Measurements from ENCODE around the gene CPEB4.
A peak's percentile ranks its signal among the peaks of the same experiment; 100 is the strongest.

The CPEB4 gene

DNA sequence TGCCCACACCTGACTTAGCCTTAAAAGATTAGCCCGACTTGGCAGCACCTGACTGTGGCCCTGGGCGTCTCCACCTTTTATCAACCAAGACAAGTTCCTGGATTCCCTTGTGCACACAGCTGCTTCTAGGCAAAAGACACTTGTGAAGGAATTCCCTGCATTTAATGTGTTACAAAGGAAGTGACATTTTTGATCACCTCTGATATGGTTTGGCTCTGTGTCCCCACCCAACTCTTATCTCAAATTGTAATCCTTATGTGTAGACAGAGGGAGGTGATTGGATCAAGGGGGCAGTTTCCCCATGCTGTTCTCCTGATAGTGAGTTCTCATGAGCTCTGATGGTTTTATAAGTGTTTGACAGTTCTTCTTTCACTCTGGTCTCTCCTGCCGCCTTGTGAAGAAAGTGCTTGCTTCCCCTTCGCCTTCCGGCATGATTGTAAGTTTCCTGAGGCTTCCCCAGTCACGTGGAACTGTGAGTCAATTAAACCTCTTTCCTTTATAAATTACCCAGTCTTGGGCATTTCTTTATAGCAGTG, 2.6 kb upstream of the CPEB4 start:
- no peak for DNase-seq

DNA sequence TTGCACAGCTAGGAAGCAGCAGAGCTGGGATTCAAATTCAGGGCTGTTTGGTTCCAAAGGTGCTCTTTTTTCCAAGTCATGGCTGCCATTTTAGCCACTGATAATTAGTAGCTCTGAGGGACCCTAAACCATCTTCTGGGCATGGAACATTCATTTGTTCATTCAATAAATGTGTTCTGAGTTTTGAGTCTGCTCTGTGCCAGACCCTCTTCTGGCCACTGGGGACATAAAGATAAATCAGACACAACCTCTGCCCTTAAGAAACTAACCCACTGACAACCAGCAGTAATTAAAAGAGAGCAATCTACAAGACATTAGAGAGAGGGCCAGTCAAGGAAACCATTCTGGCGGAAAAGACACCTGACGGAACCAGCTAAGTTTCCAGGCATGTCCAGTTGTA, 2.0 kb upstream of the CPEB4 start:
- no peak for DNase-seq

DNA sequence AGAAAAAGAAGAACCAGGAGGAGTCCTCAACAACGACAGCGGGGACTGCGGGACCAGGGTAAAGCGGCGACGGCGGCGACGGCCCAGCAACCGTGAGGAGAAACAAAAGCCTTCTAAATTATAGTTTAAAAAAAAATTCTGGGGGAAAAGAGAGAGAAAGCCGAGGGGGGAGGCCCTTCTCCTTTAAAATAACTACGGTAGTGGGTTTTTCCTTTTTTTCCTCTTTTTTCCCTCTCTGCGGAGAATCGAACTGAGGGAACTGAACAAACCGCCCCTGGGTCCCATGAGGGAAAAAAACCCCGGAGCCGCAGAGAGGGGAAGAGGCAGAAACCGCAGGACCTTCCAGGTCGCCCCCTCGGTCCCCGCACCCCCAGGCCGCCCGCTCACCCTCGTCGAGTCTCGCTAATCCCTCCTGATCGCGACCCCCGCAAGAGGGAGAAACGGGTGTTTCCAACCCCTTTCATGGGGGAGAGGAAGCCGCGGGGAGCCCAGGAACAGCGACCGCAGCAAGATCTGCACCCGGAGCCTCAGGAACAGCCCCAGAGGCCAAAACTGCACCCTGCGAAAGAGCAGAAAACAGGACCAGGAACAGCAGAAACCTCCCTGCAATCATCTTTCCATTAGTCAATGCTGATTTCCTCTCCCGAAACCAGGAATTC, 453 bp downstream of the CPEB4 start:
- DNase-seq = peak; percentile 31

DNA sequence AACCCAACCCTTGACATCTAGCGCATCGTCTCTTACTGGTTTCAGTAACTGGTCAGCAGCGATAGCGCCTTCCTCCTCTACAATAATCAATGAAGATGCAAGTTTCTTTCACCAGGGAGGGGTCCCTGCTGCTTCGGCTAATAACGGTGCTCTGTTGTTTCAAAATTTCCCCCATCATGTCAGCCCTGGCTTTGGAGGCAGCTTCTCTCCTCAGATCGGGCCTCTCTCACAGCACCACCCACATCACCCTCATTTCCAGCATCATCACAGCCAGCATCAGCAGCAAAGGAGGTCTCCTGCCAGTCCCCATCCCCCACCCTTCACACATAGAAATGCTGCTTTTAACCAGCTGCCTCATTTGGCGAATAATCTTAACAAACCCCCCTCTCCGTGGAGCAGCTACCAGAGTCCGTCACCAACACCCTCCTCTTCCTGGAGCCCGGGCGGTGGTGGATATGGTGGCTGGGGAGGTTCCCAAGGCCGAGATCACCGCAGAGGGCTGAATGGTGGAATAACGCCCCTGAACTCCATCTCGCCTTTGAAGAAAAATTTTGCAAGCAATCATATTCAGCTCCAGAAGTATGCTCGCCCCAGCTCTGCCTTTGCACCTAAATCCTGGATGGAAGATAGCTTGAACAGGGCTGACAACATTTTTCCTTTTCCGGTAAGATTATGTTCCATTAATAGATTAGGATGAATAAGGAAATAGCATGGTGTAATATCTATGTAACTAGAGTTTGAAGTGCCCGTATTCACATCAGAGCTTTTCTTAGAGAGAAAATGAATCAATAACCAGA, 2.2 kb downstream of the CPEB4 start:
- DNase-seq = peak; percentile 32

DNA sequence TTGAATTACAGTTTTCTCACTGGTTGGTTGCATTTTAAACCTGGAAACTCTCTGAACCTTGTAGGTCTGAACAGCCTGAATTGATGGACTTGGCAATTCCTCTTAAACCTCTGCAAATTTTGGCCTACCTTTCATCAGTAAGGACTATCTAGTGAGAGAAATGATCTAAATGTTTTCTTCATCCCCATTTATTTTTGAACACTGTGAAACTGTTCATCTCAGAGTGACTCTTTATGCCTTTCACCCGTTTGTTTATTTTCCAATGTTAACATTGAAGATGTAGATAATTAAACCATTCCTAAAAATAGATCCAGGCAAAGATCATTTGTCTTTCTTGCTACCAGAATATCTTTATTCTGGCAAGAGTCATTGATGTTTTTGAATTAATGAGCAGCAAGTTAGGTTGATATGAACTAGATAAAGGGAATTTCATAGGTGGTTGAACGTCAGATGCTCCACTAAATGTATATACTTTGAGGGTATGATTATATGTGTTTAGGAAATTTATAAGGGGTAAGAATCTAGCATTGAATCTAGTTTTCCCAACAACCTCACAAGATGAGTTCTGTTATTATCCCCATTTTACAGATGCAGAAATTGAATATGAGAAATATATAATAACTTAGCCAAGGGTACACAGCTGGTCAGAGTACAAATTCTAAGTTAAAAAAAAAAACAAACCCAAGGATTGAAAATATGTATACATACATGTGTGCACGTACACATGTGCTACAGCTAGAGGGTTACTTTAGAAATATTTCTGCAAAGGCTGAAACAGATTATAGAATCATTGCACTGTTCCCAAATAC, 3.4 kb downstream of the CPEB4 start:
- no peak for DNase-seq

DNA sequence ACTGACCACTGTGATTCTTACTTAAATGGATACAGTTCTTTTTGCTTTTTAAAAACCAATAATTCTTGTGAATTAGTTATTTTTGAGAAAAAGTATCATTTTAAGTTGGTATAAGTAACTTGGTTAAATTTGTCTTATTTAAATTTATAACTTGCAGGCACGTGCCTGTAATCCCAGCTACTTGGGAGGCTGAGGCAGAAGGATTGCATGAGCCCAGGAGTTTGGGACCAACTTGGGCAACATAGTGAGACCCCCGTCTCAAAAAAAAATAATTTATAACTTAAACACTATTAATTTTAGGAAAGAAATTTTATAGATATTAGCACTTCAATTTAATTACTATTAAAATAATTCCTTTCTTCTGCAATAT, 5.0 kb downstream of the CPEB4 start:
- no peak for DNase-seq

DNA sequence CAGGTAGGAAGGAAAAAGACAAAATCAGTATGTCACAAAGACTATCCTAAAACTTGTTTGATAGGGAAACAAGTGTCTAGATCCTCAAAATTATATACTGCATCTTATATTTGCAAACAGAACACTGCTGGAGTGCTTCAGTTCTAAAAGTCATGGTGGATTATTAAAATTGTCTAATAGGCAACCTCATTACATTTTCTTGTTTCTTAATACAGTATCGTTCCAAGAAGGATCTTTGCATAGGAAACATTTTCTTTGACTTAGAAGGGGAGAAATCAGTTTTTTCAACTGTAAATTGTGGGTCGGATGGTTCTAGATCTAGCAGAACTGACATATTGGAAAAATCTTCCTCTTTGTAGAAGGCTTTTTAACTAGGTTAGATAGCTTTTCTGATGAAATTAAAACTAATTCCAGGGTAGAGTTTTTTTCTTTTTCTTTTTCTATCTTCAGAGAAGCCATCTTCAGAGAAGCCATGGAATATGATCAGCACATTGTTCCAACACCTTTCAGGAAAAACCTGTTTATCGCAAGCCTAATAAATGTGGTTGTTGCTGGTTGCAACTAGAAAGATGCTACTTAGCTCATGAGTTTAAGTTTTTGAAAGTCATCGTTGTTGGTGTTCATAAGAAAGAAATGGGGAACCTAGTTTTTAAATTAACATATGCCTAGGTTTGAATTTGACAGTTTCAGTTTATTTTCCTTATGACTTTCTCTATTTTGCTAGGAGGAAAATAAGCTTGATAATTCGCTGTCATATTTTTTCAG, 7.4 kb downstream of the CPEB4 start:
- DNase-seq = no peak

DNA sequence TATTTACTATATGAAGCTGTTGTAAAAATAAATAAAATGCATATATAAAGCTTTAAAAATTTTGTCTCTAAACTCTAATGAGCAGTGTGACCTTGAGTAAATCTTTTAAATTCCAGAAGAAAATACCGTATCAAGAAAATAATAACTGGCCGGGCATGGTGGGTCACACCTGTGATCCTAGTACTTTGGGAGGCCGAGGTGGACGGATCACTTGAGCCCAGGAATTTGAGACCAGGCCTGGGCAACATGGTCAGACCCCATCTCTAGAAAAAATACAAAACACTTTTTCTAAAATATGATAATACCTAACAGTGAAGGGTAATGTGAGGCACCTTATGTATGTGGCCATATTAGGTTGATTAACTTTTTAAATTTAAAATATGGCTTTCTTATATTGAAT, 8.5 kb downstream of the CPEB4 start:
- DNase-seq = no peak

DNA sequence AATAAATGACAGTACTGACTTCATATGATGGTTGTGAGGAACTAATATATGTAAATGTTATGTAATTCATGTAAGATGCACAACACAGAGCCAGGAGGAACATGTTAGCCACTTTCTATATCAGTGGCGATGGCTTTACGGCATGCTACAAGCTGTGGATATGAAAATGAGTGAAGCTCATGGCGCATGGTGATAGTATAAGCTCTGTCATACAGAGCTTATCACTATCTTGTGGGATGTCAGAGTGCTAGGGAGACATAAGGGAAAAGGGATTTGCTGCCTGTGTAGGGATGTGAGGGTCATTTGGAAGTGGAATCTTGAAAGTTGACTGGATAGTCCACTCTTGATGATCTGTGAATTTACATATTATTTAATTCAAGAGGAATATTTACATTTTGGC, 13.6 kb downstream of the CPEB4 start:
- no peak for DNase-seq

DNA sequence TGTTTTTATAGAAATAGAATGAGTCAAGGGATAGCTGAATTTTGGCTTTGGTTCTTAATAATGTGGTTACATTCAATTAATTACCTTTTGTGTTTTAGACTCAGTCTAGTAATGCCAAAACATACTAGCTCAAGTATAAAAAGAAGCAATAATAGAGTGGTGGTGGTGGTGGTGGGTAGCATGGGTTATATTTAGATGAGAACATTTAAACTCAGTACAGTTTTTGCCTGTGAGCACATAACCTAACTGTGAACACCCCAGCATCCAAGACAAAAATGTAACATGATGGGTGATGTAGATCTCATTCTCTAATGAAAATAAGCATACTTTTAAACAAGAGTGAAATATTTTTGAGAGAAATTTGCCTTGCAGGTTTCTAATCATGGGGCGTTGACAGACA, 14.2 kb downstream of the CPEB4 start:
- DNase-seq = no peak

DNA sequence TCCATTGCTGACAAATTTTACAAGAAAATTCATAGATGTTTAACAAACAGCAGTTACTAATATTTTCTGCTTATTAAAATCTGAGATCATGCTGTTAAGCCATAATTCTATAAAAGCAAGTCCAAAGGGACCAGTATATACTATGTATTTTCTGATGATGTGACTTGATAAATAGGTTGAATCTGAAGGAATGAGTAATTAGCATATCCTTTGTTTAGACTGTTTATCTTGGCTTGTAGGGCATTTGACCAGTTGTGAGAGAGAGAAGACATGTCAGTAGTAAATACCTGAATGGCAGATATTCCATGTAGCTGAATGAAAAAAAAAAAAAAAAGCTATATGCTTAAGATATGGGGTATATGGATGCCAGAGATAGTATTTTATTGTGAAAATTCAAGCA, 14.6 kb downstream of the CPEB4 start:
- no peak for DNase-seq

DNA sequence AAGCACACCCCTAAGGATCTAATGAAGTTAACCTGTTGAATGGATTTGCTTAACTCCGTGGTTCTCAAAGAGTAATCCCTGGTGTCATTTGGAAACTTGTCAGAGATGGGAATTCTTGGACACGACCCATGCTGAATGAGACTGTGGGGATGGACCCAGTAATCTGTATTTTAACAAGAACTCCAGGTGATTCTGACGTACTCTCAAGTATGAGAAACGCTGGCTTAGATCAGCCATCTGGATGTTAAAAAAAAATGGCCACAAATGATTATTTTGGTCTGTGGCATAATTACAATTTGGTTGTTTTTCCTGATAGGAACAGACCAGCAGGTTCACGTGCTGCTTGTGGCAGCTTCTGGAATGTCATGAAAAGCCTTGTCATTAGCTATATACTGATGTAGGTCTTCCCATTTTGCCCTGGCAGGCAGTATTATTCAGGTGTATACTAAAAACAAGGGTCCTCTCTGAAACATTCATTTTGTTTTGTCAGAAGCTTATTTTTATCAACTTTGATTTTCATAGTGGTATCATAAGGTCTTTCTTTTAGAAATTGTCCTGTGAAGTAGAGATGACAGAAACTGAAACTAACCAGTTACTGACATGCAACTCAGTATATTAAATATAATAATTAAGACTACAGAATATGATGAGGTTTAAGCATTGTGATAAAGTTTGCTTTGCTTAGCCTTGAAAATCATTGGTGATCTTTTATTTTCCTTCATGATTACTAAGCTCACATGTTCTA, 15.4 kb downstream of the CPEB4 start:
- DNase-seq = no peak

DNA sequence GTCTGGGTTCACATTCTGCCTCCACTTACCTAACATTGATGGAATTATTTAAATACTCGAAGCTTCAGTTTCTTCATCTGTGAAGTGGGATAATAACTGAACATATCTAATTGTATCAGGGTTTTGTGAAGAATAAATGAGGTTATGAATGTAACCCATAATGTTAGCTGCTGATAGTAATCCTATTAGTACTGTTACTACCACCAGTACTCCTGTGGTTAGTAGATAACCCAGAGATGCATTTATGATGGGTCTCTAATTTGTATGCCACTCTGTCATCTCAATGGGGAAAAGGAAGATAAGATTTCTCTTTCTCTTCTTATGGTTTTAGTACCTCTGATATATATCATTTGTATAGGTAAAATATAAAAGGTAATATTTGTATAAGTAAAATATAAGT, 16.0 kb downstream of the CPEB4 start:
- DNase-seq = no peak

DNA sequence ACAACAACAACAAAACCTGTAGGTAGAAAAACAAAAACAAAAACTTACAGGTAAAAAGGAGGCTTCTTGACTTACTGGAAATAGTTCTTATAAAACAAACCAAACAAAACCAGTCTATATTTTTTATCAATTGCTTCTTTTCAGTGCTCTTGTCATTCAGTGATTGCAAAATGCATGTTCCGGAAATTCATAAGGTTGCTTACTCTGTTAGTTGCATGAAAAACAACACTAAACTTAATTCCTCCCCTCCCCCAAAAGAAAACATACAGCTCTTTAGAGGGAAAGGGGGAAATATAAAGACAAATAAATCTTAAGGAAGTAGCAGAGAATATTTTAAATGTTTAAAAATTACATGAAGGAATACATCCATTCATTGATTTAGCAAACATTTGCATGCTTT, 19.1 kb downstream of the CPEB4 start:
- DNase-seq = no peak

DNA sequence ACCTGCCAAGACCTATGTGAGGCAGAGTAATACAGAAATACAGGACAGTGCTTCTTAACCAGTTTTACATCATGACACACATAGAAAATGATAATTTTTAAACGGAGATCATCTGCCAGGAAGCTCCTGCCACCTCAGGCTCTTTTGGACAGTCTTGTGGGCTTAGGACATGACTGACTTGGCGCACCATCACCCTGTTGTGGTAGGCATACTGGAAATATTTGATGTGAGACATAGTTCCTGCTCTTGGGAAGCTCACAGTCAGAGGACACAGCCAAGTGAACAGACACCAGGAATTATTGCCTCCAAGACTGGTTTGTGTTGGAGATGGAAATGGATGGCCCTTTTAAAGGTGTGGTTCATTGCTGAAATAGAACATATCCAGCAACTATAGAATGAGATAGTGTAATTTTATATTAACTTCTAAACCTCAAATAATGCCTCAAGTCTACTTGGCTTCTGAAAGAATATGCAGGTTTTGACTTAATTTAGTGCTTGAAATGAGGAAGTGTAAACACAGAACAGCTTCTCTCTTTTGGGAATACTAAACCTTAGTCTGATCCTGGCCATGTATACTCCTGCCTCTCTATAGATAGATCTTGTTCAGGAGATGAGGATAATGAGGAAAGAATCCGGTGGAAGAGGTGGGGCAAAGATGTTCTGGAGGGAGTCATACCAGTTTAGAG, 19.7 kb downstream of the CPEB4 start:
- no peak for DNase-seq

DNA sequence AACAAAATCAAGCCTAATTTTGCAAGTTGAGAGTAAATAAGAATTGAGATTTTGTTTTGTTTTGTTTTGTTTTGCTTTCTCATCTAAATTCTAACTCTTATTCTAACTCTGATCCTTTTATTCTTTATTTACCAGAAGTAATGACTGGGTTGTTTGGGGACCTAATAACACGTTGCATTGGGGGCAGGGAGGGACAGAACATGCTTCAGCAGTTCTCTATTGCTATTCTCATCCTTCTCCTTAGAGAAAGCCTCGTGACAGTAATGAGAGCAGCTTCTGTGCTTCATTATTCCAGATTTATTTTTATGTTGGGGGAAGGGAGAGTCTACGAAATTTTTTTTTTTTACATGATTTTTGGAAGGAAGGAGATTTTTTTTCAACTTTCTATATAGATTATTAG, 21.1 kb downstream of the CPEB4 start:
- no peak for DNase-seq

DNA sequence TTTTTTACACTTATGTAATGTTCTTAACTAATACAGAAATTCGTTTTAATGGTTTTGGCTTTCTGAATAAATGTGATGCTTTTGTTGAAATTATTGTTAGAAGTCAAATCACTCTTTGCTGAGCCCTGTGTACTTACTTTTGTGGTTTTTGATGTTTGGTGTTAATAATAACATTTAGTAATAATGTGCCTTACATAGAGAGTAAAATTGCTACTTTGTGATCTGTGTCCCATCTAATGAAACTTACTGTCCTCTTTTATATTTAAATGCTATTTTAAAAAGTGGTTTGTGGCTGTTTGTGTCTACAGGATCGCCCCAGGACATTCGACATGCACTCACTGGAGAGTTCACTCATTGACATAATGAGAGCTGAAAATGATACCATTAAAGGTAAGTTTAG, 22.1 kb downstream of the CPEB4 start:
- no peak for DNase-seq

DNA sequence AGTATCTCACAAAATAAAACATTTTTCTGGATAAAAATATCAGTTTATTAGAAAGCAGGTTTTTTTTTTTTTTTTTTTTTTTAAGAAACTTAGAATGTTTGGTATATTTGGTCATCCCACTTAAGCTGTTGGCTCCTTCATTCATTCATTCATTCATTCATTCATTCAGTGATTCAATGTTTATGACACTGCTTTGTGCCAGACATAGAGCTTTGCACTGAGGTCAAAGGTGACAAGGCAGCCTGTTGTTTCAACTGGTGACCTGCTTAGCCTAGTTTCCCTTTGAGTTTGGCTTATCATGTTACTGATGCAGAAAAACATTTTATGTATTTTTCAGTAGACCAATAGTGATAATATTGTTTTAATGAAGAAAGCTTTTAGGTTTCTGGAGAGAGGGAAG, 23.5 kb downstream of the CPEB4 start:
- DNase-seq = no peak

DNA sequence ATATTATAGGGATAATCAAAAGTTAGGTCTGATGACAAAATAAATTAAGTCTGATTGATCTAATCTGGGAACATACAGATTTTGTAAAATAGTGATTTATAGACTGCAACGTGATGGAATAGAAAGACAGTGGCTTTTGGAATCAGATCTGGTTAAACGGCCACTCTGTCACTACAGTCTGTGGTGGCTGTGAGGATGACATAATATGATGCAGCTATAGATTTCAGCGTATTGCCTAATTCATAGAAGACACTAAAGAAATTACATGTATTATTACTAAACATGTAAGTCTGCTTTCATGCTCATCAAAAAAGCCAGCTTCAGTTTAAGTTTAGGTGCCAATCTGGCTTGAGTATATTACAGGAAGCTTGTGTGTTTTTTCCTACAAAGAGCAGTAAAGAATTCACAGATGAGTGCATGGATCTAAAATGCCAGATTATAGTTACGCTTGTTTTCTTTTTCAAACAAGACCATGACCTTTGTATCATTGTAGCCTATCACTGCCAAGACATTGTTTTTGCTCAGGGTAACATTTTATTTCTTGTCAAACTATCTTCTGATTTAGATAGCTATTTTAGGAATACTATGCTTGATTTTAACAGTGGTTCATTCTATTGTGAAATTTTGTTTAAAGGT, 25.7 kb downstream of the CPEB4 start:
- DNase-seq = no peak

DNA sequence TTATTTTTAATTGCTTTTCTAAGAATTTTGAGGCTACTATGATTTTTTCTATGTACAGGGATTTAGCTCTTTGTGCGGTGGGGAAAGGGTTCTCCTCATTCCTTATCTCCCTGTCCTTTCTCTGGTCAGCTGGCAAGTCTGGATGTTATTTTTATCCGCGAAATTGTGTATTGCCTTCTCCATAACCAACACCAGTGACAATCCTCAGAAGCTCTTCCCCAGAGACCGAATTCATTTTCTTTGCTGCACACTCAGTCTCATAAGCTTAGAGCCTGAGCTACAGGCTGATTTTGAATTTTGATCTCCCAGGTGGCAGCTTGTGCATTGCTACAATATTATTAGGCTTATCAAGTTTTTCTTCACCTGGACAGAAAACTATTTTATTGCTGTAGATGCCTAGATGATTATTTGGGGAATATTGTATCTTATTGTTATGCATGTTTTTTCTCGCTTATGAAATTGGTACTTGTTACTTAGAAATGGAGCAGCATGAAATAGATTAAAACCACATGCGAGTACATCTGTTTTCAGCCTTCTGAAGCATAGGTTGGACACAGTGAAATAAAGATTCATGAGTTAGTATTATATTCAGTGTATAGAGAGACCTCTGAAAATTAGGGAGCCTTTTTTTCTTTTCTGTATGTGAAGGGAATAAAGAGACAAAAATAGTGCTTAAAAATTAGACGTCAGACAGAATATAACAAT, 27.3 kb downstream of the CPEB4 start:
- no peak for DNase-seq
